ENCODE measurements around the gene ADGRE1.

Gene ADGRE1

GRCh38 chr19:6876748-6877147, 10.6 kb upstream of the ADGRE1 start:
- 39% methylated on average over 3 of the region's 7 CpGs for WGBS
- H3K18ac ChIP-seq (ENCODE audit: low read depth in 1 of 2, low read length in 2 of 2), result no peak overlapping the region
- H2BK15ac ChIP-seq (ENCODE audit: low read depth, poor library complexity, severe bottlenecking), result no peak overlapping the region
- no peak overlapping the region for H3K23ac ChIP-seq (ENCODE audit: low read length in 2 of 2)
- no peak overlapping the region for H3K27ac ChIP-seq (ENCODE audit: low read length, poor library complexity, severe bottlenecking)
- no peaks in the 10 kb centered on the region for H3K79me1 ChIP-seq (replicated peaks; ENCODE audit: low read length, poor library complexity, severe bottlenecking)
- H3K4ac ChIP-seq (ENCODE audit: low read depth in 1 of 2, low read length in 2 of 2), result no peak overlapping the region
- H2BK5ac ChIP-seq (ENCODE audit: low read depth, low read length, poor library complexity, severe bottlenecking), result no peak overlapping the region
- H3K36me3 ChIP-seq (ENCODE audit: control insufficient read depth in 1 of 2, insufficient read depth in 2 of 2, low read depth in 1 of 2, low read length in 2 of 2), result no peaks in the 10 kb centered on the region
- DNase-seq, result no peak
- H4K8ac ChIP-seq (ENCODE audit: low read length), result no peak overlapping the region
- no peak overlapping the region for H3K4me3 ChIP-seq (ENCODE audit: insufficient read depth in 1 of 2, low read depth in 1 of 2, low read length in 2 of 2)
- H3K4me2 ChIP-seq (ENCODE audit: low read length, poor library complexity, severe bottlenecking), result no peak overlapping the region
- peaks cover 0 to 20% of the 10 kb centered on the region in 2 experiments for H3K27me3 ChIP-seq (ENCODE audit: control insufficient read depth in 1 of 2, insufficient read depth in 1 of 2, low read length in 2 of 2)
- no peak overlapping the region for H2AK5ac ChIP-seq (ENCODE audit: low read length, severe bottlenecking)
- no peak overlapping the region for H2BK12ac ChIP-seq (ENCODE audit: low read length in 2 of 2)
- peaks cover 5% of the 10 kb centered on the region for H3K9me3 ChIP-seq (ENCODE audit: control insufficient read depth, low read length)
- no peak overlapping the region for H3K14ac ChIP-seq (ENCODE audit: low read length in 2 of 2)
- H3K4me1 ChIP-seq (ENCODE audit: control insufficient read depth, insufficient read depth, low read depth, low read length), result no peaks in the 10 kb centered on the region
- H3K9ac ChIP-seq (ENCODE audit: low read length), result no peak overlapping the region
- no peak overlapping the region for H2AFZ ChIP-seq (ENCODE audit: low read depth, low read length)
- H2BK120ac ChIP-seq (ENCODE audit: low read depth, low read length), result no peak overlapping the region
- no peak overlapping the region for H4K91ac ChIP-seq (ENCODE audit: low read length)

GRCh38 chr19:6877766-6878165, 9.6 kb upstream of the ADGRE1 start:
- WGBS, result 65% methylated on average over 4 of the region's 4 CpGs
- no peaks in the 10 kb centered on the region for H3K36me3 ChIP-seq (ENCODE audit: control insufficient read depth in 1 of 2, insufficient read depth in 2 of 2, low read depth in 1 of 2, low read length in 2 of 2)
- no peak overlapping the region for H4K91ac ChIP-seq (ENCODE audit: low read length)
- no peak overlapping the region for H3K18ac ChIP-seq (ENCODE audit: low read depth in 1 of 2, low read length in 2 of 2)
- H2AFZ ChIP-seq (ENCODE audit: low read depth, low read length), result no peak overlapping the region
- H2BK120ac ChIP-seq (ENCODE audit: low read depth, low read length), result no peak overlapping the region
- H3K79me1 ChIP-seq (replicated peaks; ENCODE audit: low read length, poor library complexity, severe bottlenecking), result no peaks in the 10 kb centered on the region
- H2BK12ac ChIP-seq (ENCODE audit: low read length in 2 of 2), result no peak overlapping the region
- no peak overlapping the region for H2AK5ac ChIP-seq (ENCODE audit: low read length, severe bottlenecking)
- no peak overlapping the region for H3K14ac ChIP-seq (ENCODE audit: low read length in 2 of 2)
- no peak overlapping the region for H3K9ac ChIP-seq (ENCODE audit: low read length)
- H2BK5ac ChIP-seq (ENCODE audit: low read depth, low read length, poor library complexity, severe bottlenecking), result no peak overlapping the region
- no peak overlapping the region for H4K8ac ChIP-seq (ENCODE audit: low read length)
- peaks cover 5% of the 10 kb centered on the region for H3K9me3 ChIP-seq (ENCODE audit: control insufficient read depth, low read length)
- no peaks in the 10 kb centered on the region for H3K4me1 ChIP-seq (ENCODE audit: control insufficient read depth, insufficient read depth, low read depth, low read length)
- no peak overlapping the region for H3K23ac ChIP-seq (ENCODE audit: low read length in 2 of 2)
- peaks cover 0 to 20% of the 10 kb centered on the region in 2 experiments for H3K27me3 ChIP-seq (ENCODE audit: control insufficient read depth in 1 of 2, insufficient read depth in 1 of 2, low read length in 2 of 2)
- DNase-seq, result no peak
- H3K4ac ChIP-seq (ENCODE audit: low read depth in 1 of 2, low read length in 2 of 2), result no peak overlapping the region
- H3K4me3 ChIP-seq (ENCODE audit: insufficient read depth in 1 of 2, low read depth in 1 of 2, low read length in 2 of 2), result no peak overlapping the region
- H3K27ac ChIP-seq (ENCODE audit: low read length, poor library complexity, severe bottlenecking), result no peak overlapping the region
- H2BK15ac ChIP-seq (ENCODE audit: low read depth, poor library complexity, severe bottlenecking), result no peak overlapping the region
- no peak overlapping the region for H3K4me2 ChIP-seq (ENCODE audit: low read length, poor library complexity, severe bottlenecking)

- no peak overlapping the region for H2BK12ac ChIP-seq (ENCODE audit: low read length in 2 of 2)
- no peak overlapping the region for H4K8ac ChIP-seq (ENCODE audit: low read length)
- H3K4me2 ChIP-seq (ENCODE audit: low read length, poor library complexity, severe bottlenecking), result no peak overlapping the region
- H3K23ac ChIP-seq (ENCODE audit: low read length in 2 of 2), result no peak overlapping the region
- 63% methylated on average over 7 of the region's 7 CpGs for WGBS
- no peaks in the 10 kb centered on the region for H3K79me1 ChIP-seq (replicated peaks; ENCODE audit: low read length, poor library complexity, severe bottlenecking)
- no peak overlapping the region for H3K27ac ChIP-seq (ENCODE audit: low read length, poor library complexity, severe bottlenecking)
- no peak overlapping the region for H3K14ac ChIP-seq (ENCODE audit: low read length in 2 of 2)
- H2AK5ac ChIP-seq (ENCODE audit: low read length, severe bottlenecking), result no peak overlapping the region
- no peak for DNase-seq
- H2AFZ ChIP-seq (ENCODE audit: low read depth, low read length), result no peak overlapping the region
- H3K9me3 ChIP-seq (ENCODE audit: control insufficient read depth, low read length), result peaks cover 7% of the 10 kb centered on the region
- no peak overlapping the region for H2BK5ac ChIP-seq (ENCODE audit: low read depth, low read length, poor library complexity, severe bottlenecking)
- H3K36me3 ChIP-seq (ENCODE audit: control insufficient read depth in 1 of 2, insufficient read depth in 2 of 2, low read depth in 1 of 2, low read length in 2 of 2), result no peaks in the 10 kb centered on the region
- no peaks in the 10 kb centered on the region for H3K4me1 ChIP-seq (ENCODE audit: control insufficient read depth, insufficient read depth, low read depth, low read length)
- no peak overlapping the region for H3K18ac ChIP-seq (ENCODE audit: low read depth in 1 of 2, low read length in 2 of 2)
- no peak overlapping the region for H4K91ac ChIP-seq (ENCODE audit: low read length)
- H2BK15ac ChIP-seq (ENCODE audit: low read depth, poor library complexity, severe bottlenecking), result no peak overlapping the region
- peaks cover 0 to 2% of the 10 kb centered on the region in 2 experiments for H3K27me3 ChIP-seq (ENCODE audit: control insufficient read depth in 1 of 2, insufficient read depth in 1 of 2, low read length in 2 of 2)
- no peak overlapping the region for H3K4ac ChIP-seq (ENCODE audit: low read depth in 1 of 2, low read length in 2 of 2)
- H3K4me3 ChIP-seq (ENCODE audit: insufficient read depth in 1 of 2, low read depth in 1 of 2, low read length in 2 of 2), result no peak overlapping the region
- no peak overlapping the region for H3K9ac ChIP-seq (ENCODE audit: low read length)
- H2BK120ac ChIP-seq (ENCODE audit: low read depth, low read length), result no peak overlapping the region
Observed at GRCh38 chr19:6886277-6886897, 992 bp upstream of the ADGRE1 start.

GRCh38 chr19:6888967-6889366, 1.6 kb downstream of the ADGRE1 start:
- Histone ChIP-seq H3K27ac (ENCODE audit: low read length, poor library complexity, severe bottlenecking) (no peak overlapping the region), H3K27me3 (ENCODE audit: control insufficient read depth in 1 of 2, insufficient read depth in 1 of 2, low read length in 2 of 2) (peaks cover 0 to 2% of the 10 kb centered on the region in 2 experiments), H4K8ac (ENCODE audit: low read length) (no peak overlapping the region), H2BK12ac (ENCODE audit: low read length in 2 of 2) (no peak overlapping the region), H4K91ac (ENCODE audit: low read length) (no peak overlapping the region), H3K4me2 (ENCODE audit: low read length, poor library complexity, severe bottlenecking) (no peak overlapping the region), H3K36me3 (ENCODE audit: control insufficient read depth in 1 of 2, insufficient read depth in 2 of 2, low read depth in 1 of 2, low read length in 2 of 2) (no peaks in the 10 kb centered on the region), H3K18ac (ENCODE audit: low read depth in 1 of 2, low read length in 2 of 2) (no peak overlapping the region), H2BK120ac (ENCODE audit: low read depth, low read length) (no peak overlapping the region), H3K4ac (ENCODE audit: low read depth in 1 of 2, low read length in 2 of 2) (no peak overlapping the region), H2BK15ac (ENCODE audit: low read depth, poor library complexity, severe bottlenecking) (no peak overlapping the region), H2BK5ac (ENCODE audit: low read depth, low read length, poor library complexity, severe bottlenecking) (no peak overlapping the region), H3K4me1 (ENCODE audit: control insufficient read depth, insufficient read depth, low read depth, low read length) (no peaks in the 10 kb centered on the region), H3K23ac (ENCODE audit: low read length in 2 of 2) (no peak overlapping the region), H2AFZ (ENCODE audit: low read depth, low read length) (no peak overlapping the region), H3K14ac (ENCODE audit: low read length in 2 of 2) (no peak overlapping the region), H2AK5ac (ENCODE audit: low read length, severe bottlenecking) (no peak overlapping the region), H3K9ac (ENCODE audit: low read length) (no peak overlapping the region), H3K9me3 (ENCODE audit: control insufficient read depth, low read length) (peaks cover 7% of the 10 kb centered on the region), H3K79me1 (replicated peaks; ENCODE audit: low read length, poor library complexity, severe bottlenecking) (no peaks in the 10 kb centered on the region), H3K4me3 (ENCODE audit: insufficient read depth in 1 of 2, low read depth in 1 of 2, low read length in 2 of 2) (no peak overlapping the region)
- no peak for DNase-seq
- WGBS, result 86% methylated on average over 2 of the region's 2 CpGs

All from mesenchymal stem cell (in vitro differentiated cells and primary cell).